ENCODE results near the gene BAIAP3. TPM values are rescaled to one million over a fixed set of nuclear protein-coding genes. Genes with fewer than 3 reads are reported as not detected.

The BAIAP3 gene
- polyA plus RNA-seq, 3 donors, result 5.9 to 7.8 (median 7.0) TPM

- no peak for DNase-seq
Measured at GRCh38 chr16:1345651-1346421, 12.4 kb downstream of the BAIAP3 start.

- no peak for DNase-seq
Measured at GRCh38 chr16:1346422-1347285, 13.2 kb downstream of the BAIAP3 start.

- no peak for DNase-seq
Measured at GRCh38 chr16:1347286-1347855, 13.9 kb downstream of the BAIAP3 start.

GRCh38 chr16:1347962-1348361 is 14.5 kb downstream of the BAIAP3 start:
- DNase-seq, result no peak

GRCh38 chr16:1348441-1348840 is 15.0 kb downstream of the BAIAP3 start:
- no peak for DNase-seq

- DNase-seq, result no peak
Measured at GRCh38 chr16:1348926-1349325, 15.5 kb downstream of the BAIAP3 start.

GRCh38 chr16:1349351-1349750 is 15.9 kb downstream of the BAIAP3 start:
- no peak for DNase-seq

- no peak for DNase-seq
Measured at GRCh38 chr16:1349951-1350350, 16.5 kb downstream of the BAIAP3 start.

- DNase-seq, result no peak
Measured at GRCh38 chr16:1350691-1351090, 17.2 kb downstream of the BAIAP3 start.

GRCh38 chr16:1351215-1351581 is 17.8 kb downstream of the BAIAP3 start:
- DNase-seq, result no peak

GRCh38 chr16:1351582-1352362 is 18.3 kb downstream of the BAIAP3 start, which contains the start of the genes GNPTG and TSR3:
TSS of gene GNPTG (plus strand) at chr16:1351931. CDS start at chr16:1351966, 35 bp downstream.
TSS of gene TSR3 (minus strand) at chr16:1351878. CDS start at chr16:1351804, 74 bp downstream.
- peak; percentile 83 for DNase-seq

- no peak for DNase-seq
Measured at GRCh38 chr16:1354815-1355540, 21.5 kb downstream of the BAIAP3 start.

- no peak for DNase-seq
Measured at GRCh38 chr16:1355591-1355990, 22.1 kb downstream of the BAIAP3 start.

GRCh38 chr16:1356061-1356900 is 22.8 kb downstream of the BAIAP3 start:
- DNase-seq, result no peak

- no peak for DNase-seq
Measured at GRCh38 chr16:1357906-1358566, 24.6 kb downstream of the BAIAP3 start.

- no peak for DNase-seq
Measured at GRCh38 chr16:1361685-1362360, 28.4 kb downstream of the BAIAP3 start.

GRCh38 chr16:1362807-1363206 is 29.4 kb downstream of the BAIAP3 start:
- DNase-seq, result no peak

GRCh38 chr16:1363501-1364041 is 30.1 kb downstream of the BAIAP3 start:
- DNase-seq, result no peak

- no peak for DNase-seq
Measured at GRCh38 chr16:1364510-1364909, 31.1 kb downstream of the BAIAP3 start.
